Activated CD4-positive, alpha-beta T cell treated with anti-CD3 and anti-CD28 coated beads, Interleukin-10, Interleukin-2, amounts not matched to agents 100 ng/mL and 50 ng/mL, durations not matched to agents 16 hours and 8 hours (primary cell): ENCODE results near the gene CXCL12.

ENCODE experiments used
- DNase-seq: peaks from one replicate; pipeline ENCODE4 v3.0.0-alpha.2; 2020

Gene CXCL12

GRCh38 chr10:44398747-44399658 is 14.1 kb upstream of the CXCL12 start:
- no peak for DNase-seq

DNA sequence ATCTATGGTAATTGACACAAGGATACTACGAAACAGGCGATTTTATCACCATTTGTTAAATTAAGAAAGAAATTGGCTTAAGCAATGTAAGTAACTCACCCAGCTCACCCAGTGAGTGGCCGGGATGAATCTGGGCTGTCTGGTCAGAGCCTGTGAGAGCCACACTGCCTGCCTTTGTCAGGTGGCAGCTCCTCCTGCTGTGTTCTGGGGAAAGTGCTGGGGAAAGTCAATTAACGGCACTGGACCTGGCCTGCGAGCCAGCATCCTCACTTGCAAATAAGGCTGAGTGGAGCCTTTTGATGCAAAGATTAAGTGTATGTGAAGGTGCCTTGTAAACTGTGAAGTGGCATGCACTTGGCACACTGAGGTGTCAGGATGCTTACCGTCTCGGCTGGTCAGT is 13.4 kb upstream of the CXCL12 start:
- DNase-seq: no peak

DNA sequence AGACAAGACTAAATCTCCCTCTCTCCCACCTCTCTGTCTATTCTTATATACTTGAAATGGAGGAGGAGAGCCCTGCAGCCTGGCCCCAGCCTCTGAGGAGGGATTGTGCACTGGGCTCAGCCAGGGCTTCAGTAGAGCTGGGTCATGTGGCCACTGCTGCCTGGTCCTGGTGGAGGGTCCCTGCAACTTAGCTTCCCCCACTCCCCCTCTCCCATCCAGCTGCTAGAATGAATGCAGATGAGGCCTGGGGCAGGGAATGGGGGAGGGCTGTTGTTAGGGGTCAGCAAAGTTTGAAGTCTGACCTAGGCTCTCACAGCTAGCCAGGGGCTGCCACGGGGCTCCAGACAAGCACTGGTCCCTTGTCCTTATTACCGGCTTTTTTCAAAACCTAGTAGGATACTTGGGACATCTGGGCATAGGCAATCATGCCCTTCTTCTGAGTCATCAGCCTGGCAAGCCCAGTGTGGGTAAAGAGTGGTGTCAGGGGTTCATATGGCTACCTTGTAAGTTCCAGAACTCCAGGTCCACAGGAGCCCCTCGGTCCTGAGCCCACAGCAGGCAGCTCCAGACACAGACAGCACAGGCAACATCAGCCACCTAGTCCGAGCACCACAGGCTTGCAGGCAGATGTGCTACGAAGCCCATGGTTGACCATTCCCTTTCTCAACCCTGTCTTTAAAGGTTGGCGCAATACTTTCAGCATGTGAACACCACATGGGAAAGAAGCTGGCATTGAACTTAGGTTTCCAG is 12.8 kb upstream of the CXCL12 start:
- DNase-seq: no peak

DNA sequence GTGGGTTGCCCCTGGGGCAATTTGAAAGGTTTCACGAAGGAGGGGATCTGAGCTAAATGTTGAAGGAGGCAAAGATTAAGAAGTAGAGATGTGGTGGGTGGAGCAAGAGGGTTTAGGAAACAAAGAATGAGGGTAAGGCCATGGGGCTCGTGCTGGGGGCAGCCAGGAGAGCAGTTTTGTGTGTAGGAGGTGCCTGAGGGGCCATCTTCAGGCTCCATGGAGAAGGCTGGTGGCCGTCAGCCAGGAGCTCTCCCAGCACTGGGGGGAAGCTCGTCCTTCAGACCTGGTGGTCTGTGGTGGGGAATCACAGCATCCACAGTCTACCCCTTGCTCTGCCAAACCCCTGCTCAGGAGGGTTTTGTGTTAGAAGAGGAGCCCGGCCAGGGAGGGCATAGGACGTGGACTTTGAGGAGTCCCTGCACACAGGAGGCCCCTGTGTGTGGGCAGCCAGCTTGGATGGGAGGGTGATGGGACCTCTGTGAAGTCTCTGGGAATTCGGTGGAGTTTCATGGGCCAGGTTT is 11.8 kb upstream of the CXCL12 start:
- no peak for DNase-seq

DNA sequence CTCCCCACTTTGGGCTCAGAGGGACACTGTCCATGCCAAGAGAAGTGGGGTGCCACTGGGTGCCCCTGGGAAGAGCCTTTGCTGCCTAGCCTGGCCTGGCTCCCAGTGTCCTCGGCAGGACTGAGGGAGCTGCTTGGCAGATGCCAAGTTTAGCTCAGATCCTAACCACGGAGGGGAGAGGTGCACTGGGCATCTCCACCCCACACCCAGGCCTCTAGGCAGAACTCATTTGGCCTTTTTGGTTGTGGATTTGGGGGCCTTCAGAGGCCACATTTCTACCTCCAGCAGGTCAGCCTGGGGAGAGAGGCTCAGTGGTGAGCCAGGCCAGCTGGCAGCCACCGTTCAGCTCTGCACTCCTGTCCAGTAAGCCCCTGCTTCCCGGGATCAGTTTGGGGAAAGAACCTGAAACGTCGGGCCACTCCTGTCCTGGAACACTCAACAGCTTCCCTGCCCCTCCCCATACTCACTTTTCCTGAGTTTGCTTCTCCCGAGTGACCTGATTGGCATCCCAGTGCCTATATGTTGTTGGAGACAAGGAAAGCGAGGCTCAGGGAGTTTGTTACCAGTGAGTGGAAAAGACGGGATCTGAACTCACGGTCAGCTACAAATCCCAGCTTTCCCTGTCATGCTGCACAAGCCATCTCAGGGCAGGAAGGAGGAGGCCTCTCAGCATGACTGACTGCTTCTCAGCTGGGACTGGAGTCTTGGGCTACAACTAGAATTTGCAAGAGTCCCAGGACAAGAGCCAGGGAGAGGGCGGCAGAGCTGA is 11.2 kb upstream of the CXCL12 start:
- no peak for DNase-seq

DNA sequence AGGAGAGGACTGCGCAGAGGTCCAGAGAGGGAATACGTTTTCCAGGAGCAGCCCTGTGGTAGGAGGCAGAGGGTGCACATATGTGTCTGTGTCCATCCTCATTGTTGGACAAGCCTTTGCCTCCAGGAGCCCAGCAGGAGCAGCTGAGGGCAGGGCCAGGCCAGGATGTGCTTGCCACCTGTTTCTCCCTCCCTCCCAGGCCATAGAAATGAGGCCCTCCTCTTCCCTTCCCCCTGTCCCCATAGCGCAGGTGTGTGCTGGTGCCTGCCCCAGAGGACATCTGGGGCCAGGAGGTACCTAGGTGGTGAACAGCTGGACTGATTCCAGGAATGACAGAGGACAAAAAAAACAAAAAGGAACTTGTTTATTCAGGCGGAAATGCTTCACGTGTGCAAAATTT is 10.5 kb upstream of the CXCL12 start:
- DNase-seq: no peak

DNA sequence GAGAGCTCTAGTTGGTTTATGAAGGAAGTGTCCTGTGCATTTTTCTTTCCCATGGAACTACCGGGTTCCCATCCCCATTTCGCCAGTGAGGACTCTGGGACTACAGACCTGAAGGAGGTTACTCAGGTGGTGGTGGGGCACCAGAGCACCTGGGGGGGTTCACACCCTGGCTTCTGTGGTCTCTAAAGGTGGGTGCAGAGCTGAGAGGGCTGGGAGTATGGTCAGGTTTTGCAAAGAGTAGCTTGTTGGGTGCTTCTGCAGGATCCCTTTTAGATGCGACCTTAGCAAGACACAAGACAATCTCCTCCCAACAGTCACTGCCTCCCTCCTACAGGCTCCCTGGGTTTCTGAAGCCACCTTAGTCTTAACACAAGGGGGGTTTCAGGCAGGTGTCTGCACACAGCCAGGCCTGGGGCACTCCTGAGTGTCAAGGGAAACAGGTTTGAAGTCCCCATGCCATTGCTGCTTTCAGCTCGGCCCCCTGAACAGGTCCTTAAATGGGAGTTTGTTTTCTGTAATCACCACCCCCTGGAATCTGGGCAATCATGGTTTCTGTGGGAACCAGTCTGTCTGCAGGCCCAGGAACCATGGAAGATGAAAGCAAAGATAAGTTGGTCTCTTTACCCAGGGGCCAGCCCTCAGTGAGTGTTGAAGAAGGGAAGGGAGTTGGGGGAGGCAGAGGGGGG is 9.9 kb upstream of the CXCL12 start:
- DNase-seq: no peak

GRCh38 chr10:44393834-44394547 is 9.1 kb upstream of the CXCL12 start:
- no peak for DNase-seq

- no peak for DNase-seq
Measured at GRCh38 chr10:44393051-44393630, 8.2 kb upstream of the CXCL12 start.

GRCh38 chr10:44392420-44392819 is 7.5 kb upstream of the CXCL12 start:
- no peak for DNase-seq

GRCh38 chr10:44391981-44392380 is 7.1 kb upstream of the CXCL12 start:
- DNase-seq: no peak

DNA sequence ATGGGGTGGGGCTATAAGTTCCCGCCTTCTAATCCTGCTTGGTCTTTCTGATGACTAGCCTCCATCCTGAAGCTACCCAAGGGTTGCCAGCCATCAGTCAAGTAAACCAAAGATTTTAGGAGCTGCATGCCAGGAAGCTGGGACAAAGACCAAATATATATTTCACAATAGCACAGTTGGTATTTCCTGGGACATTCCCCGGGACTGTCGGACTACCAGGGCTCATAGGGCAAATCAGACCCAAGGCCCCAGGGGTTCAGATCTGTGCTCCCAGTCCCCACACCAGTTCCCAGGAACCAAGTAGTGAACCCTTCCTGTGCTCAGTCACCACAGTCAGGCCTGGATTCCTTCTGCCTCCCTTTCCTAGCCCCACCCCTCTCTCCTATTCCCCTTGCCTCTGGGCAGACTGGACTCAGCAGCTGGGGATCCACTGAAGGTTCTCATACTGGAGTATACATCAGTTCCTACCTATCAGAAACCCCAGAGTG is 5.7 kb upstream of the CXCL12 start:
- DNase-seq: no peak

- no peak for DNase-seq
Measured at GRCh38 chr10:44389556-44389955, 4.7 kb upstream of the CXCL12 start.

DNA sequence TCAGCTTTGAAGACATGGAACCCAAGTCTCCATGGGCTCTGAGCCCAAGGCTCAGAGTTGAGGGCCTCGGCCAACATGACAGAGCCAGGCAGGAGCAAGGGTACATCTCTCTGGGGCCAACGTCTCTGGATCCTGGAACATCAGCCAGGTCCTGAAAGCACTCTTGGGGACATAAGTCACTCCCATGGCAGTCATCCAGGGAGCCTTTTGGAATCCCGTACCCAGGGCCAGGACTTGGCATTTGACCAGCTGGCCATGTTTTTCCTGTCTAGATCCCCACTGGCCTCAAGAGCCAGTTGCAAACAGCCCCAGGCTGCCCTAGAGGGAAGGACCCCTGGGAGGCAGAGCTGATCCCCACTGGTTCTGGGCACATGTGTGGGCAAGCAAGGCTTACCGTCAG is 4.3 kb upstream of the CXCL12 start:
- DNase-seq: no peak

DNA sequence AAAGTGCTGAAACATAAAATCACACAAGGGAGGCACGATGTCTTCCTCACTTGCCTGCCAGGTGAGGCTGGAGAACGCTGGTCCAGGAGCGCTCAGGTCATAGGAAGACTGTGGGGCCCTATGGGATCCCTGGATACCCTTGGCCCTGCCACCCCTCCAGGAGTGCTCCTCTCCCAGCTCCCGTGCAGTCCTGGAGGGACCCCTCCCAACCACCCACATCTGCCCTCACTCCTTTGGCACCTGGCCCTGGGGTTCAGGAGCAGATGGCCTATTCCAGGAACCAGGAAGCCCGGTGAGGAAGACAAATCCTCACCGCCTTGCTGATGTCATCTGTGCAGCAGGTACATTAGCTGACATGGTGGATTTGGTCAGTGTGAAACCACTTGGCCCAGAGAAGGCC is 3.7 kb upstream of the CXCL12 start:
- DNase-seq: no peak

DNA sequence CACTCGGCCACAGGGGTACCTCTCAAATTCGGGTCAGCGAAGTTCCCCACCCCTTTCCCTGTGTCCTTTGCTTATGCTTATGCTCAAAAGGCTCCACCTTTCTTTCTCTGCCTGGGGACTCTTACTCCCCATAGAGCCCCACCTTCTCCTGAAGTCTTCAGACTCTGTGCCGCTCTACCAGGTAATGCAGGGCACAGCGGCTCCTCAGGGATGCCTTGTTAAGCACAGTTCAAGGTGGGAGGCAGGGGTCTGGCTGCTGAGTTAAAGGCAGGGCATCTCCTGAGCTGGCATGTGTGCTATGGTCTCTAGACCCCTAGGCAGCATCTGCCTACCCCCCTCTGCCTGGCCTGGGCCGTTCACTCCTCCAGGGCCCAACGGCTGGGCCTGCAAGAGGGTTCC is 3.0 kb upstream of the CXCL12 start:
- no peak for DNase-seq

DNA sequence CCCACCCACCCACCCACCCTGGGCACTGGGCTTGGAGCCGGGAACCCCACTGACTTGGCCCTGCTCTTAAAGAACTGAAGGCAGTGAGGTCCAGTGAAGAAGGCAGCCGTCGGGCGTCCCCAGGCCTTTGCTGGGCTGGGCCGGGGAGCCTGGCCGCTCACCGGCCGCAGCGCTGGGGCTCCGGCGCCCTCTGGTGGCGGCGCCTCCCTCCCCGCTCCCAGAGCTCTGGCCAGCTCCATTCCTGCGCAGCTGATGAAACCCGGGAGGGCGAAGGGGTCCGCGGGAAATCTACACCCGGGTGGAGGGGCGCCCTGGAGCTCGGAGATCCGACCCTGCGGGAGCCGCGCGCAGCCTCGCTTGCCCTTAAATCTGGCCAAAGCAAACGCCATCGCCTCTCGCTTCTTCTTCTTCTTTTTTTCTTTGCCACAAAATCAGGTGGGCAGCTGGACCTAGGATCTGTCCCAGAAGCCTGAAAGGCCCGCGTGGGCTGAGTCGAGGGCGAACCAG is 1.7 kb upstream of the CXCL12 start:
- DNase-seq: peak; percentile 48

- no peak for DNase-seq
Measured at GRCh38 chr10:44385696-44386441, 972 bp upstream of the CXCL12 start.

DNA sequence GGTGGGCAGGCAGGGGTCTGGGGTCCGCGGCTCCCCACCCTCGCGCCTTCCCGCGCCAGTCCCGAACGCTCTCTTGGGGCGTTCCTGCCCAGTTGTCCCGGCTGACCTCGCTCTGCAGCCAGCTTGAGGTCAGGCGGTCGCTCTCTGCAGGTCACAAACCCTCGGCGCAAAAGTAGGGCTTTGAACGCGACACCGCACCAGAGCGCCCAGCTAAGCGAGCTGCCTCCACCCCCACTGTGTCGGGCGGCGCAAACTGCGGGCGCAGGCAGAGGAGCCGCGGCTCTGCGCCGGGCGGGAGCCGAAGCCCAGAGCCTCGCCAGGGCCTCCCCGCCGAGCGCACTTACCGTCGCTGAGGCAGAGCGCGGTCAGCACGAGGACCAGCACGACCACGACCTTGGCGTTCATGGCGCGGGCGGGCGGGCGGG is 284 bp downstream of the CXCL12 start:
- peak; percentile 3 for DNase-seq
